ENCODE measurements around the gene GNA12. TPM values are rescaled to one million over a fixed set of nuclear protein-coding genes. Genes with fewer than 3 reads are reported as not detected.
"Not testable (repeated sequence)": the region's sequence is repeated elsewhere in the genome, so short reads cannot be mapped to it uniquely, and the experiment has no call there.

Gene GNA12
- total RNA-seq, 1 experiment from 2014 or later = 15.0 TPM

GRCh38 chr7:2738766-2739549 lies 105.2 kb downstream of the GNA12 start:
- Histone ChIP-seq H3K4me3 (ENCODE audit: low read length) (no peak overlapping the region), H3F3A (ENCODE audit: low read length, unreplicated experiment) (no peaks in the 10 kb centered on the region), H3K9me3 (ENCODE audit: low read length) (peaks cover 4% of the 10 kb centered on the region; the same call in 1 of the 2 replicates), H3K4me1 (ENCODE audit: insufficient read depth, low read length) (no peaks in the 10 kb centered on the region), H3K9ac (ENCODE audit: low read length) (no peak overlapping the region), H2AFZ (ENCODE audit: low read length) (no peak overlapping the region), H3K27me3 (ENCODE audit: low read length) (no peaks in the 10 kb centered on the region), H3K27ac (ENCODE audit: low read length) (no peak overlapping the region), H3K79me2 (ENCODE audit: low read length) (0 out of 2 replicates have a peak, but pooled peaks cover 4% of the 10 kb centered on the region), H4K20me1 (ENCODE audit: low read length) (no peaks in the 10 kb centered on the region), H3K4me2 (ENCODE audit: low read length) (no peak overlapping the region), H3K9me2 (replicated peaks; ENCODE audit: low read length) (no peaks in the 10 kb centered on the region), H3K36me3 (ENCODE audit: low read depth, low read length) (peaks cover 4% of the 10 kb centered on the region; the same call in 1 of the 2 replicates)
- no peak for ATAC-seq
- intact Hi-C loops (cut with micrococcal nuclease) = no loop called here
- no TSS peak for BruUV-seq (replicated peaks)
- CTCF ChIA-PET = no interaction called here
- TF ChIP-seq CTCF (conservative IDR thresholded peaks at IDR 0.05; ENCODE audit: low read depth, low read length) (no peak), EZH2phosphoT487 (IDR thresholded peaks at IDR 0.05; ENCODE audit: borderline replicate concordance, low read length) (no peak), EZH2 (IDR thresholded peaks at IDR 0.05; ENCODE audit: low read length, unreplicated experiment) (no peak)
- POLR2A ChIA-PET (ENCODE audit: unreplicated experiment) = no interaction called here
- DNase-seq = no peak

- peaks cover 4% of the 10 kb centered on the region; the same call in 1 of the 2 replicates for H3K36me3 ChIP-seq (ENCODE audit: low read depth, low read length)
- intact Hi-C loops (cut with micrococcal nuclease) = no loop called here
- ATAC-seq (no peak), DNase-seq (no peak)
- H3K9me3 ChIP-seq (ENCODE audit: low read length) = peaks cover 4% of the 10 kb centered on the region; the same call in 1 of the 2 replicates
- no TSS peak for BruUV-seq (replicated peaks)
- H3K79me2 ChIP-seq (ENCODE audit: low read length) = 0 out of 2 replicates have a peak, but pooled peaks cover 4% of the 10 kb centered on the region
- H4K20me1 ChIP-seq (ENCODE audit: low read length) = no peaks in the 10 kb centered on the region
- peaks cover 1% of the 10 kb centered on the region; the same call in 1 of the 2 replicates for H3K4me1 ChIP-seq (ENCODE audit: insufficient read depth, low read length)
- no peaks in the 10 kb centered on the region for H3K9me2 ChIP-seq (replicated peaks; ENCODE audit: low read length)
- no peak overlapping the region for H3K9ac ChIP-seq (ENCODE audit: low read length)
- no peak overlapping the region for H2AFZ ChIP-seq (ENCODE audit: low read length)
- no peaks in the 10 kb centered on the region for H3F3A ChIP-seq (ENCODE audit: low read length, unreplicated experiment)
- POLR2A ChIA-PET (ENCODE audit: unreplicated experiment) = no interaction called here
- H3K27me3 ChIP-seq (ENCODE audit: low read length) = no peaks in the 10 kb centered on the region
- CTCF ChIA-PET = no interaction called here
- TF ChIP-seq CTCF (conservative IDR thresholded peaks at IDR 0.05; ENCODE audit: low read depth, low read length) (no peak), EZH2 (IDR thresholded peaks at IDR 0.05; ENCODE audit: low read length, unreplicated experiment) (no peak), EZH2phosphoT487 (IDR thresholded peaks at IDR 0.05; ENCODE audit: borderline replicate concordance, low read length) (no peak)
- no peak overlapping the region for H3K4me2 ChIP-seq (ENCODE audit: low read length)
- no peak overlapping the region for H3K4me3 ChIP-seq (ENCODE audit: low read length)
- no peak overlapping the region for H3K27ac ChIP-seq (ENCODE audit: low read length)
Observed at GRCh38 chr7:2737771-2738540, 106.2 kb downstream of the GNA12 start.

- intact Hi-C loops (cut with micrococcal nuclease); H3F3A ChIP-seq (ENCODE audit: low read length, unreplicated experiment); BruUV-seq (replicated peaks); H2AFZ ChIP-seq (ENCODE audit: low read length); H3K9me3 ChIP-seq (ENCODE audit: low read length); H3K9ac ChIP-seq (ENCODE audit: low read length); ATAC-seq; H3K27me3 ChIP-seq (ENCODE audit: low read length); DNase-seq; H3K36me3 ChIP-seq (ENCODE audit: low read depth, low read length); H3K27ac ChIP-seq (ENCODE audit: low read length); CTCF ChIA-PET; POLR2A ChIA-PET (ENCODE audit: unreplicated experiment); H4K20me1 ChIP-seq (ENCODE audit: low read length); H3K79me2 ChIP-seq (ENCODE audit: low read length); H3K4me1 ChIP-seq (ENCODE audit: insufficient read depth, low read length); H3K4me2 ChIP-seq (ENCODE audit: low read length); H3K4me3 ChIP-seq (ENCODE audit: low read length); H3K9me2 ChIP-seq (replicated peaks; ENCODE audit: low read length): not testable (repeated sequence)
Observed at GRCh38 chr7:2737005-2737743, 106.9 kb downstream of the GNA12 start.

Data from PC-3 (cell line).